SJCRH30 (cell line): Measurements from ENCODE around the gene CYTH4. TPM values are rescaled to one million over a fixed set of nuclear protein-coding genes. Genes with fewer than 3 reads are reported as not detected.

Experiments
- DNase-seq, 2 experiments: peaks; one replicate each; pipeline ENCODE4 v3.0.0-alpha.2; 2015 to 2020
- H3K27ac ChIP-seq: fragments of 250-450 bp; sonication (Bioruptor Pico); 2 replicates; pipeline ENCODE4 v1.5.1; 2020; ENCODE audit warnings: mild to moderate bottlenecking, moderate library complexity
- H3K27me3 ChIP-seq: fragments of 250-450 bp; sonication (Bioruptor Pico); 2 replicates; pipeline ENCODE4 v1.5.1; 2020; ENCODE audit warnings: mild to moderate bottlenecking, moderate library complexity
- H3K36me3 ChIP-seq: fragments of 250-450 bp; sonication (Bioruptor Pico); 2 replicates; pipeline ENCODE4 v1.5.1; 2020; ENCODE audit warnings: mild to moderate bottlenecking, moderate library complexity
- H3K4me1 ChIP-seq: fragments of 250-450 bp; sonication (Bioruptor Pico); 2 replicates; pipeline ENCODE4 v1.5.1; 2020; ENCODE audit warnings: mild to moderate bottlenecking, moderate library complexity
- H3K4me3 ChIP-seq: fragments of 250-450 bp; sonication (Bioruptor Pico); 2 replicates; pipeline ENCODE4 v1.5.1; 2020; ENCODE audit warnings: mild to moderate bottlenecking, moderate library complexity
- H3K9me3 ChIP-seq: fragments of 250-450 bp; sonication (Bioruptor Pico); replicated peaks from 2 replicates; pipeline ENCODE4 v1.5.1; 2020; ENCODE audit warnings: mild to moderate bottlenecking, moderate library complexity
- total RNA-seq: library from RNA; depleted of rRNA; stranded (reverse); fragments of >200 nt; shearing (Covaris generic); gene quantifications from 2 replicates; pipeline ENCODE4 v1.2.3, GENCODE V29; 2014

The CYTH4 gene
- total RNA-seq, 1 experiment from 2014 or later = not detected

DNA sequence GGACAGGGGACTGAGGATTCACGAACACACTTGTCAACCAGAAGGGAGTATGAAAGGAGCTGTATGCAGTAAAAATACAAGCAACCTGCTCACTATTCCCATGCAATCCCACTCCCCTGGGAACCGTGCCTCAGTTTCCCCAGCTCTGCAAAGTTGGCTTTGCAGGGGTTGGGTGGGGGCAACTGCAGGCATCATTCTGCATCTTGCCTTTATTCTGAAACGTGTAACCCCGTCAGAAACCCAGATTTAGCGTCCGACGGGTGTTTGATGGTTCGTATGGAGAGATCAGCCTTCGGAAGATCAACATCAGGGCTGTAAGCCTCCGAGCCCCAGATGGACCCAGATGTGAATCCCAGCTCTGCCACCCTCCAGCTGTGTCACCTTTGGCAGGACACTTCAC lies 3.6 kb downstream of the CYTH4 start:
- no peaks in the 10 kb centered on the region for H3K9me3 ChIP-seq
- no peak overlapping the region for H3K27ac ChIP-seq
- no peaks in the 10 kb centered on the region for H3K36me3 ChIP-seq
- H3K27me3 ChIP-seq = no peaks in the 10 kb centered on the region; the same call in 1 of the 2 replicates
- DNase-seq = no peak
- no peaks in the 10 kb centered on the region for H3K4me1 ChIP-seq
- no peak overlapping the region for H3K4me3 ChIP-seq

DNA sequence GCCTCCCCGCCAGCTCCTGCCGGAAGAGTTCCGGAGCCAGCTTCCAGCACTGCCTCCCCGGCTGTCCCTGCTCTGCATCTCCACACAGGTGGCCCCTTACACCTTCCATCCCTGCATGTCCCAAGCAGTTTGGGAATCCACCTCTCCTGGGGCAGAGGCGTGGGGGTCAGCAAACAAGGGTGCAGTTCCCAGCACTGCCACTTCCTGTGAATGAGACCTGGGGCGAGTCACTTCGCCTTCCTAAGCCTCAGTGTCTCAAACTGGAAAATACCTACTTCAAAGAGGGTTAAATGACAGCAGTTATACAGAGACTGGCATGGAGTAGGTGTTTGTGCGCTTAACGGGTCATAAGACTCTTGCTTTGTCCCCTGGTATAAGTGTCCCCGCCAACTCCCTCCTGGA lies 5.2 kb downstream of the CYTH4 start:
- no peak overlapping the region for H3K27ac ChIP-seq
- no peak overlapping the region for H3K4me3 ChIP-seq
- H3K36me3 ChIP-seq = no peaks in the 10 kb centered on the region
- H3K4me1 ChIP-seq = no peaks in the 10 kb centered on the region
- DNase-seq = no peak
- no peaks in the 10 kb centered on the region for H3K9me3 ChIP-seq
- H3K27me3 ChIP-seq = no peaks in the 10 kb centered on the region; the same call in 1 of the 2 replicates

DNA sequence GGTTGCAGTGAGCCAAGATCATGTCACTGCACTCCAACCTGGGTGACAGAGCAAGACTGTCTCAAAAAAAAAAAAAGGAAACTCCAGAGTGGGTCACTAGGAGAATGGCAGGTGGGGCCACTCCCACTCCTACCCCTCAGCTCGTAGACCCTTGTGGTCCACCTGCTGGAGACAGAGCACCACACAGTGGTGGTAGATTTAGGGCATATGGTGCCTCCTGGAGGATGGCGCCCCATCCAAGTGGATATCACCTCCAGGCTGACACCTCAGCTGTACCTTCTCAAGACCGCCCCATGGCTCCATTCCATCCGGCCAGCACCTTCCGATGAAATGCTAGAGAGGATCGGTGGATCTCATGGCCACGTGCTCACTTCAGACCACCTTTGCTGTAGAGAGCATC lies 6.2 kb downstream of the CYTH4 start:
- no peak for DNase-seq
- H3K4me1 ChIP-seq = no peaks in the 10 kb centered on the region
- H3K27ac ChIP-seq = no peak overlapping the region
- H3K9me3 ChIP-seq = no peaks in the 10 kb centered on the region
- H3K4me3 ChIP-seq = no peak overlapping the region
- no peaks in the 10 kb centered on the region for H3K36me3 ChIP-seq
- H3K27me3 ChIP-seq = no peaks in the 10 kb centered on the region

DNA sequence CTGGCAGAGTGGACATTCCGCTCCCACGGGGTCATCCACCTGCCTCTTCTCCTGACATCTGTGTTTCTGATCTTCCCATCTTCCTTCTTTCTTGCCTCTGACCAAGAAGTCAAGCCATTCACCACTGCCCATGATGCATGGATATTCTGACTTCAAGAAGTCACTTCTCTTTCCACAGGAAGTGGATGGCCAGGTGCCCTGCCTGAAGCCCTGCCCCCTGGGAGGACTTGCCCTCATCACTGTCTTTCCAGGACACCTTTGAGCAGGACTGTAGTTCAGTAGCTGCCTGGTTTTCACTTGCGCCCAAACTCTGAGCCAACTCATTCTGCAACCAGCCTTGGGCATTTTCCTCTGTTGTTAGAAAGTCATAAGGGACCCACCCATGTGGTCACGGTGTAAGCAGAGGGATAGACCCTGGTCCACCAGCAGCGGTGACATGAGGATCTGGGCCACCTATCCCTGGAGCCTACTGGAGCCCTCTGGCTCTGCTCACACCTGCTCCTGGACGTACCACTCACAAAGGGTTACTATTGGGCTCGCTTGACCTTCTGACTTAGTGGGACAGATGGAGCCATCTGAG lies 6.9 kb downstream of the CYTH4 start:
- DNase-seq = no peak
- no peaks in the 10 kb centered on the region for H3K4me1 ChIP-seq
- no peak overlapping the region for H3K27ac ChIP-seq

DNA sequence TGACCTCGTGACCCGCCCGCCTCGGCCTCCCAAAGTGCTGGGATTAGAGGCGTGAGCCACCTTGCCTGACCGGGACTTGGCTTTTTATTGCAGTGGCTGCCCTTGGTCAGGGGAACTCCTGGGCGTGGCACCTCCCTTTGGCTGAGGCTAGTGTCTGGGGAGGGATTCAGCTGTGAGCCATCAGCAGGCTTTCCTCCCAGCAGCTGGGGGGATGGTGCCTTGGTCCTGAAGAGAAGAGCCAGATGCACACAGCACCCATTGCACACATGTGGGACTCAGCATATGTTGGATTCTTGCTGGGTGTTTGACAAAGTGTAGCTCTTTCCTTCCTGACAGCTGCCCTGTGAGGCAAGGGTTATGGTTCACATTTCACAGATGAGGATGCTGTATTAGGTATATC lies 8.4 kb downstream of the CYTH4 start:
- Histone ChIP-seq H3K4me3 (no peak overlapping the region), H3K9me3 (no peaks in the 10 kb centered on the region), H3K36me3 (no peaks in the 10 kb centered on the region), H3K27me3 (no peaks in the 10 kb centered on the region), H3K27ac (no peak overlapping the region), H3K4me1 (no peaks in the 10 kb centered on the region)
- DNase-seq = no peak

More for the DNA sequence above, 6.9 kb downstream of the CYTH4 start:
- Histone ChIP-seq H3K36me3 (no peaks in the 10 kb centered on the region), H3K4me3 (no peak overlapping the region), H3K9me3 (no peaks in the 10 kb centered on the region), H3K27me3 (no peaks in the 10 kb centered on the region)

DNA sequence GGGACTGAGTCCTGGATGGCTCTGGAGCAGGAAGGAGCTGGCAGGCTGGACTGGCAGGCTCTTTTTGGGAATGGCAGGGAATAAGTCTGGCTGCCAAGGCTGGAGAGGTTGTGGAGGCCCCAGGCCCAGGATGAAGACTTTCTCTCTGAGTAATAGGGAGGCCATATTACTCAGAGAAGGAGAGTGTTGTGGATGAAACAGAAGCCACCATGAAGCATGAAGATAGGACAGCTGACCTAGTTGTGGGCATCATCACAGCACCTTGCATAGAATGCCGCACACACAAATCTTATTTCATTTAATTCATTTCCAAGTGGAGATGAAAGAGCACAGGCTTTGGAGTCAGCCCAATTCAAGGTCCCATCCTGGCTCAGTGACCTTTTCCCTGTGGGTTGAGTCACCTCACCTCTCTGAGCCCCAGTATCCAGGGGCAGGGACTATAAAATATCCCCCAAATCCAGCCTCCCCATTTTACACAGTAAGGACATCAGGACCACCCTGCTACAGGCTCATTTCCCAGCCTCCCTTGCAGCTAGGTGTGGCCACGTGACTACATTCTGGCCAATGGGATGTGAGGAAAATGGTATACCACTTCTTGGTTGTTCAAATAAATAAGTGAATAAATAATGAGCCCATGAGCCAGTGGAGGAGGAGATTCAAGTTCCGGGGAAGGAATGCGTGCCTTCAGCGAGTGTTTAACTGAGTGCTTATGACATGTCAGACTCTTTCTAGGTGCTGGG lies 9.4 kb downstream of the CYTH4 start:
- DNase-seq = no peak
- Histone ChIP-seq H3K4me1 (no peaks in the 10 kb centered on the region), H3K27me3 (no peaks in the 10 kb centered on the region), H3K9me3 (no peaks in the 10 kb centered on the region), H3K27ac (no peak overlapping the region), H3K36me3 (no peaks in the 10 kb centered on the region), H3K4me3 (no peak overlapping the region)

DNA sequence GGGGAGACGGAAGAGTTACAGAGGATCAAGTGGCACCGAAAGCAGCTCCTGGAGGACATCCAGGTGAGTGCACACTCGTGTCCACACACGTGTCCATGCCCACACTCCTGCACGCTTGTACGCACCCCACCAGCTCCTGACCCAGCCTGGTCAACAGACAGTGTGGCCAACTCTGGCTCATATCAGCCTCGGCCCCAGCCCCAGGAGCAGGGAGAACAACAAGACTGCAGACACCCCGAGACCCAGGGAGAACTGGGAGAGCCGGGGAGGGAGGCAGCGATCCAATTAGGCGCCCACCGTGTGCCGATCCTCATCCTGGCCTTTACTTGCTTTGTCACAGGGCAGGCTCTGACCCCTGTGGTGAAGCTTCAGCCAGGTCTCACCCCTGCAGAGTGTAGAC lies 10.3 kb downstream of the CYTH4 start:
- H3K27me3 ChIP-seq = no peaks in the 10 kb centered on the region
- no peaks in the 10 kb centered on the region for H3K36me3 ChIP-seq
- no peak overlapping the region for H3K4me3 ChIP-seq
- H3K27ac ChIP-seq = no peak overlapping the region
- H3K4me1 ChIP-seq = no peaks in the 10 kb centered on the region
- DNase-seq = no peak
- H3K9me3 ChIP-seq = no peaks in the 10 kb centered on the region

DNA sequence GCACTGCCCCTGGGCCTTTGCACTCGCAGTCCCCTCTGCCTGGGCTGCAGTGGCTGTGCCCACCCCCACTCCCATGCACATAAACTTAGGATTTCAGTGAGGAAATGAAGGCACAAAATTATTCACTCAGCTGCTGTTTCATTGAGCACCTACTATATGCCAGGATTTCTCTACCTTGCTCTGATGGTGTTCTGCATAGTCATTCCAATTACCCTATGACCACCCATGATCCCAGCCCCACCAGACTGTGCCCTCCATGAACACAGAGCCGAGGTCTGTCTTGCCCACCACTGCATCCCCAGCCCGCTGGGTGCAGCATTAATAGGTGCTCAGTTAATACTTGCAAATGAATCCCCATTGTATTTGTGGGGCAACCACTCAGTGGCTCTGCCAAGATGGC lies 10.9 kb downstream of the CYTH4 start:
- H3K4me3 ChIP-seq = no peak overlapping the region
- no peaks in the 10 kb centered on the region for H3K9me3 ChIP-seq
- no peak for DNase-seq
- H3K36me3 ChIP-seq = no peaks in the 10 kb centered on the region
- H3K27me3 ChIP-seq = no peaks in the 10 kb centered on the region
- no peak overlapping the region for H3K27ac ChIP-seq
- no peaks in the 10 kb centered on the region for H3K4me1 ChIP-seq

DNA sequence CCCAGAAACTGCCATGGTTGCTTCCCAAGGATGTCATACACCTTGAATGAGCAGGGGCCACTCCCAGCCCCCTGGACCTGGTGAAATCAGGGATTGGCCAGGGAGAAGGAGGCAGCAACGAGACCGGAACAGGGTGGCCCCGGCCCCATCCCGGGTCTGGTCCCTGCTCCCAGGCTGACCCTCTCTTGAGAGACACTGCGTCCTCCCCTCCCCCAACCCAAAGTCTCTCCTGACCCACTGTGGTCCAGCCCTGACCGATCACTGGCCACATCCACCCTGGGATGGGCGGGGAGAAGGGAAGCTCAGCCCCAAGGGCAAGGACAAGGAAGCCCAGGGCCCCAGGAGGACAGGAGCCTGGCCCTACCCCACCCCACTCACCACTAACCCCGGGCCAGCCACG lies 12.4 kb downstream of the CYTH4 start:
- no peak for DNase-seq
- Histone ChIP-seq H3K27me3 (no peaks in the 10 kb centered on the region), H3K4me1 (no peaks in the 10 kb centered on the region), H3K4me3 (no peak overlapping the region), H3K36me3 (no peaks in the 10 kb centered on the region), H3K27ac (no peak overlapping the region), H3K9me3 (no peaks in the 10 kb centered on the region)

DNA sequence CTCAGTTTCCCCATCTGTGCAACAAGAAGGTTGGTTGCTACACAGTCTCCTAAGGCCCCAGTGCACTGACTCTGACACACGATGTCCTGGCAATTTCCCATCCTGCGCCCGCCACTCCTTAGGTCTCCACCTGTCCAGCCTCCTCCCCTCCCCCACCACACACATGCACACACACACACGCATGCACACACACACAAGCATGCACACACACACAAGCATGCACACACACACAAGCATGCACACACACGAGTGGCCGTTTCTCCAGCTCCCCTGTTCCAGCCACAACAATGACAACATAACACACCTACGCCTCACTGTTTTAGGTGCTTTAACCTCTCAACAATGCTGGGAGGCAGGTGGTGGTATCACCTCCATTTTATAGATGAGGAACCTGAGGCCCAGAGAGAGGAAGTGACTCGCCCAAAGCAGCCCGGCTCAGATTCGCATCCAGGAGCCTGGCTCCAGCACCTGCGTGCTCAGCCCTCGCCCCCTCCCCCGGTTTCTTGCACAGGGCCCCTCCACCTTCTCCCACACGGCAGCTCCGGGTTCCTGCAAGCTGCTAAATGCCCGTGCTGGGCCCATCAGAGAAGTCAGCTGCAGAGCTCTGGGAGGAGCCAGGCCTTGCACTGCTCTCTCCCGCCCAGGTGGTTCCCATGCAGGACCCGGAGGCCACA lies 13.0 kb downstream of the CYTH4 start:
- no peaks in the 10 kb centered on the region for H3K4me1 ChIP-seq
- H3K9me3 ChIP-seq = no peaks in the 10 kb centered on the region
- no peak overlapping the region for H3K4me3 ChIP-seq
- no peaks in the 10 kb centered on the region for H3K36me3 ChIP-seq
- no peak overlapping the region for H3K27ac ChIP-seq
- H3K27me3 ChIP-seq = no peaks in the 10 kb centered on the region
- DNase-seq = no peak

DNA sequence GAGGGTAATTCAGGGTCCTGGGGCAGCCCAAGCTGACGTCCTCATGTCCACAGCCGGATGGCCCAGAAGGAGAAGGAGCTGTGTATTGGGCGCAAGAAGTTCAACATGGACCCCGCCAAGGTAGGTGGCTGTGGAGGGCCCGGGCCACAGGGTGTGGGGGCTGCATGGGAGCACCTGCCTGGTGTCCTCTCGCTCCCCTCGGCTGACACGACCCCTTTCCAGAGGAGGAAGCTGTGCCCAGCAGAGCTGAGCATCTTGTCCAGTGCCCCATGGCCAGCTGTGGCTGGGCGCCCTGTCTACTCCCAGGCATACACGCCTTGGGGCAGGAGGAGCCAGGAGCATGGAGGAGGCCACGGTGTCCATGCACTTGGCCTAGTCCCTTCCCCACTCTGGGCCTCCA lies 13.6 kb downstream of the CYTH4 start:
- Histone ChIP-seq H3K27ac (no peak overlapping the region), H3K9me3 (no peaks in the 10 kb centered on the region), H3K36me3 (no peaks in the 10 kb centered on the region), H3K4me3 (no peak overlapping the region), H3K4me1 (no peaks in the 10 kb centered on the region), H3K27me3 (no peaks in the 10 kb centered on the region)
- no peak for DNase-seq

DNA sequence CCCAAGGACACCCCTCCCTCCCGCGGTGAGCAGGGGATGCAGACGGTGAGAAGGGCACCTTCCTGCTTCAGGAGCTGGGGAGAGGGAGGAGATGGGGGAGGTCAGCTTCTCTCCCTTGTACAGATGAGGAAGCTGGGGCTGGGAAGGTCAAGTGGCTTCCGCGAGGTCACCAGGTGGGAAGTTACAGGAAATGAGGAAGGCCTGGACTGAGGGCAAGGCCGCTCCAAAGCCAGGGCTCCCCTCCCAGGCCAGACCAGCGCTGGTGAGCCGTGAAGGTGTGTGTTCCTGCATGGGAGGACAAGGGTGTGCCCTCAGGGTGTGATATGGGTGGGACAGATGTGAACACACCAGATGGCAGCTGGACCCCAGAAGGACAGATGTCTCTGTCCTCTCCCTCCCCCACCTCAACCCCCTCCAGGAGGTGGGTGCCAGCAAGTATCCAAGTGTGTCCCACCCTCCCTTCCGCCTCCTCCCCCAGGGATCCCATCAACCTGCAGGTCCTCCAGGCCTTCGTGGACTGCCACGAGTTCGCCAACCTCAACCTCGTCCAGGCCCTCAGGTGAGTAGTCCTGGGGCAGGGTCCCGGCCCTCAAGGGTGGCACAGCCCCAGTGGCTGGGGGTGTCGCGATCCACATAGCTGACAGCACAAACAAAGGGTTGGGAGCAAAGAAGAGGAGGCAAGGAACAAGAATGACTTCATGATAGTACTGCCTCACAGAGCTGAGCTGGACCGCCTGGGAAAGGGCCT lies 16.6 kb downstream of the CYTH4 start:
- Histone ChIP-seq H3K27ac (no peak overlapping the region), H3K4me1 (no peaks in the 10 kb centered on the region), H3K36me3 (no peaks in the 10 kb centered on the region), H3K9me3 (no peaks in the 10 kb centered on the region), H3K27me3 (no peaks in the 10 kb centered on the region), H3K4me3 (no peak overlapping the region)
- no peak for DNase-seq

DNA sequence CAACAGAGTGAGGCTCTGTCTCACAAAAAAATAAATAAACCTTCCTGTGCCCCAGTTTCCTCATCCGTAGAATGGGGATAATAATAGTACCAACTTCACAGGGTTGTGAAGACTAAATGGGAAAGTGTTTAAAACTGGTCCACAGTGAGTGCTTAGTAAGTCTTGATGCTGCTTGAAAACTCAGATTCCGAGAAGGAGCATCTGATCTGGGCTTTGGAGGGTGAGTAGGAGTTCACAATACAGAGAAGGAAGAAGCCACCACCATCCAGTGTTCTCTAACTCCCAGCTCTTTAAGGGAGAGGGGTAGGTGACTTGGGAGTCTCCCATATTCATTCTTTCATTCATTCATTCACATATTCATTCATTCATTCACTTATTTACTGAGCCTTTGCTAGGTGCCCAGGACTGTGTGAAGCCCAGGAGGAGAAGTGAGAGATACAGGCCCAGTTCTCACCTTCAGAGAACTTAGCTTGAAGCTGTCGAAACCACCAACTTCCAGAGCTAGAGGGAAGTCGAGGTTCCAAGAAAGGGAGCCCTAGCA lies 17.7 kb downstream of the CYTH4 start:
- H3K36me3 ChIP-seq = no peaks in the 10 kb centered on the region
- DNase-seq = no peak
- no peaks in the 10 kb centered on the region for H3K27me3 ChIP-seq
- no peak overlapping the region for H3K27ac ChIP-seq
- H3K9me3 ChIP-seq = no peaks in the 10 kb centered on the region
- no peak overlapping the region for H3K4me3 ChIP-seq
- no peaks in the 10 kb centered on the region for H3K4me1 ChIP-seq

DNA sequence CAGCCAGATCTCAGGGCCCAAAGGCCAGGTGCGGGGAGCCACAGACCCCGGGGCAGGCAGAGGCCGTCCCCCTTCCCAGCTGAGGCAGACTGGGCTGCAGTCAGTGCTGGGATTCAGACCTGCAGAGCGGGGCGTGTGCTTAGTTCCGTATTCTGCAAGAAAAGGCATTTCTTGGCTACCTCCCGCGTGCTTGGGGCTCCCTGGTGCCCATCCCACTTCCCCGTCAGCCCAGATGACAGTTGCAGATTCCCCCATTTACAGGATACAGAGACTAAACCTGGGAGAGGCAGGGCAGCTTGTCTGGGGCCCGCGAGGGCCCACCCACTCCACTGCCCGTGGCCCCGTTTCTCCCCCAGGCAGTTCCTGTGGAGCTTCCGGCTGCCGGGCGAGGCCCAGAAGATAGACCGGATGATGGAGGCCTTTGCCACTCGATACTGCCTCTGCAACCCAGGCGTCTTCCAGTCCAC lies 18.3 kb downstream of the CYTH4 start:
- no peaks in the 10 kb centered on the region for H3K9me3 ChIP-seq
- H3K27me3 ChIP-seq = no peaks in the 10 kb centered on the region
- H3K4me1 ChIP-seq = no peaks in the 10 kb centered on the region
- no peak for DNase-seq
- no peaks in the 10 kb centered on the region for H3K36me3 ChIP-seq
- H3K27ac ChIP-seq = no peak overlapping the region
- H3K4me3 ChIP-seq = no peak overlapping the region
